A673 (cell line): ENCODE data around the gene KLHL1. TPM values are rescaled to one million over a fixed set of nuclear protein-coding genes. Genes with fewer than 3 reads are reported as not detected.
A peak's percentile ranks its signal among the peaks of the same experiment; 100 is the strongest.

ENCODE experiments used
- BruUV-seq: library from RNA; stranded (reverse); fragments of 400-500 nt; replicated peaks from 2 replicates; lab custom pipeline; 2021; lab: Mats Ljungman, UMichigan
- CTCF ChIA-PET: fragments of 300-600 bp; sonication (Branson Sonifier 250); formaldehyde crosslinking; loops from one replicate; lab custom pipeline; 2022; ENCODE audit warnings: antibody characterized with exemption; lab: Charles Lee
- POLR2A ChIA-PET: fragments of 300-600 bp; sonication (Branson Sonifier 250); formaldehyde crosslinking; loops from one replicate; lab custom pipeline; 2022; ENCODE audit warnings: antibody characterized with exemption; ENCODE audit not compliant: low non-redundant PET; lab: Charles Lee
- DNase-seq: peaks from one replicate; pipeline ENCODE4 v3.0.0-alpha.2; 2015; ENCODE audit warnings: low spot score
- H3K27ac ChIP-seq: fragments of 200-600 bp; sonication (generic); 2 replicates; pipeline ENCODE4 v1.5.1; 2016; ENCODE audit warnings: mixed run types, low read depth, mild to moderate bottlenecking, mixed read lengths, antibody characterized with exemption, low read length; ENCODE audit not compliant: poor library complexity, severe bottlenecking
- H3K27me3 ChIP-seq: fragments of 200-600 bp; sonication (generic); replicated peaks from 2 replicates; pipeline ENCODE4 v1.6.1; 2017; ENCODE audit warnings: mixed run types, low read depth, mild to moderate bottlenecking, mixed read lengths, antibody characterized with exemption, low read length; ENCODE audit not compliant: insufficient read depth, poor library complexity
- H3K36me3 ChIP-seq: fragments of 200-600 bp; sonication (generic); 2 replicates; pipeline ENCODE4 v1.6.1; 2016; ENCODE audit warnings: mixed run types, mild to moderate bottlenecking, mixed read lengths, antibody characterized with exemption, low read length; ENCODE audit not compliant: insufficient read depth, poor library complexity, severe bottlenecking
- H3K4me1 ChIP-seq: fragments of 200-600 bp; sonication (generic); 2 replicates; pipeline ENCODE4 v1.6.1; 2017; ENCODE audit warnings: mixed run types, mild to moderate bottlenecking, mixed read lengths, antibody characterized with exemption, low read length; ENCODE audit not compliant: insufficient read depth, poor library complexity, severe bottlenecking
- H3K4me3 ChIP-seq: fragments of 200-600 bp; sonication (generic); 2 replicates; pipeline ENCODE4 v1.5.1; 2016; ENCODE audit warnings: low read depth, mixed run types, mild to moderate bottlenecking, mixed read lengths, low read length; ENCODE audit not compliant: poor library complexity, severe bottlenecking
- H3K9me3 ChIP-seq: fragments of 200-600 bp; sonication (generic); 2 replicates; pipeline ENCODE4 v1.6.1; 2016; ENCODE audit warnings: mixed run types, low read depth, mild to moderate bottlenecking, mixed read lengths, antibody characterized with exemption, low read length; ENCODE audit not compliant: poor library complexity, severe bottlenecking
- EZH2 ChIP-seq: fragments of 200-600 bp; sonication (generic); IDR thresholded peaks from 2 replicates; pipeline ENCODE4 v1.6.1; 2017; ENCODE audit warnings: borderline replicate concordance, low read depth, mild to moderate bottlenecking, mixed read lengths, antibody characterized with exemption, low read length; ENCODE audit not compliant: poor library complexity, severe bottlenecking
- intact Hi-C: fragments of 100-400 bp; cut with micrococcal nuclease; formaldehyde crosslinking; loops from one replicate; pipeline ENCODE4 v1.10.0; 2022; ENCODE audit not compliant: unreplicated experiment
- total RNA-seq: library from RNA; stranded (reverse); gene quantifications from 2 replicates; pipeline ENCODE4 v1.2.3, GENCODE V29; 2021
- TF ChIP-seq, protein P1 (sequence below): fragments of 300-800, 200-600 bp; sonication (generic); conservative IDR thresholded peaks from 2 replicates; pipeline ENCODE4 v1.5.1; 2017; ENCODE audit warnings: low read depth, mild to moderate bottlenecking, antibody characterized with exemption, low read length, moderate library complexity, mixed read lengths

Gene KLHL1
- total RNA-seq, 1 experiment from 2014 or later: not detected

- Histone ChIP-seq H3K27ac (no peak overlapping the region), H3K36me3 (no peaks in the 10 kb centered on the region), H3K4me3 (no peak overlapping the region), H3K9me3 (no peaks in the 10 kb centered on the region), H3K27me3 (no peaks in the 10 kb centered on the region), H3K4me1 (no peaks in the 10 kb centered on the region)
- CTCF ChIA-PET: no interaction called here
- BruUV-seq: no TSS peak
- TF ChIP-seq, protein P1, sequence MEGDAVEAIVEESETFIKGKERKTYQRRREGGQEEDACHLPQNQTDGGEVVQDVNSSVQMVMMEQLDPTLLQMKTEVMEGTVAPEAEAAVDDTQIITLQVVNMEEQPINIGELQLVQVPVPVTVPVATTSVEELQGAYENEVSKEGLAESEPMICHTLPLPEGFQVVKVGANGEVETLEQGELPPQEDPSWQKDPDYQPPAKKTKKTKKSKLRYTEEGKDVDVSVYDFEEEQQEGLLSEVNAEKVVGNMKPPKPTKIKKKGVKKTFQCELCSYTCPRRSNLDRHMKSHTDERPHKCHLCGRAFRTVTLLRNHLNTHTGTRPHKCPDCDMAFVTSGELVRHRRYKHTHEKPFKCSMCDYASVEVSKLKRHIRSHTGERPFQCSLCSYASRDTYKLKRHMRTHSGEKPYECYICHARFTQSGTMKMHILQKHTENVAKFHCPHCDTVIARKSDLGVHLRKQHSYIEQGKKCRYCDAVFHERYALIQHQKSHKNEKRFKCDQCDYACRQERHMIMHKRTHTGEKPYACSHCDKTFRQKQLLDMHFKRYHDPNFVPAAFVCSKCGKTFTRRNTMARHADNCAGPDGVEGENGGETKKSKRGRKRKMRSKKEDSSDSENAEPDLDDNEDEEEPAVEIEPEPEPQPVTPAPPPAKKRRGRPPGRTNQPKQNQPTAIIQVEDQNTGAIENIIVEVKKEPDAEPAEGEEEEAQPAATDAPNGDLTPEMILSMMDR: no peak
- no peak for TF ChIP-seq EZH2
- POLR2A ChIA-PET: no interaction called here
- intact Hi-C loops: no loop called here
- no peak for DNase-seq
Observed at GRCh38 chr13:70125693-70126092, 17.4 kb upstream of the KLHL1 start.

GRCh38 chr13:70117338-70117905 is 9.2 kb upstream of the KLHL1 start:
- ChIA-PET POLR2A (no interaction called here), CTCF (no interaction called here)
- no peak overlapping the region for H3K27ac ChIP-seq
- no peaks in the 10 kb centered on the region for H3K27me3 ChIP-seq
- TF ChIP-seq, protein P1: no peak
- no peak for TF ChIP-seq EZH2
- no peaks in the 10 kb centered on the region for H3K9me3 ChIP-seq
- no peak for DNase-seq
- H3K4me1 ChIP-seq: no peaks in the 10 kb centered on the region
- no peaks in the 10 kb centered on the region for H3K36me3 ChIP-seq
- H3K4me3 ChIP-seq: no peak overlapping the region
- BruUV-seq: no TSS peak
- intact Hi-C loops: no loop called here

- CTCF ChIA-PET: no interaction called here
- POLR2A ChIA-PET: no interaction called here
Observed at GRCh38 chr13:70107498-70108281, 562 bp downstream of the KLHL1 start, which contains the start of gene ATXN8OS. Gene ATXN8OS (plus strand): TSS chr13:70107826.

More at GRCh38 chr13:70107498-70108281, 562 bp downstream of the KLHL1 start, which contains the start of gene ATXN8OS:
- no peaks in the 10 kb centered on the region for H3K4me1 ChIP-seq
- intact Hi-C loops: no loop called here
- H3K27me3 ChIP-seq: peaks cover 32% of the 10 kb centered on the region
- H3K9me3 ChIP-seq: no peaks in the 10 kb centered on the region
- H3K4me3 ChIP-seq: no peak within 1 kb of the TSS
- H3K36me3 ChIP-seq: no peaks in the 10 kb centered on the region
- DNase-seq: no peak
- H3K27ac ChIP-seq: no peak within 1 kb of the TSS
- BruUV-seq: no TSS peak
- TF ChIP-seq, protein P1: no peak
- TF ChIP-seq EZH2: peak; percentile 34
